CD14-positive monocyte (primary cell): Measurements from ENCODE around the gene PIEZO2. TPM values are rescaled to one million over a fixed set of nuclear protein-coding genes. Genes with fewer than 3 reads are reported as not detected.

Experiments
- DNase-seq, 3 donors: peaks; one replicate each; pipeline ENCODE4 v3.0.0-alpha.2; 2011 to 2022
- H2AFZ ChIP-seq: 2 replicates; pipeline ENCODE4 v1.6.0; 2012; ENCODE audit warnings: mild to moderate bottlenecking, low read depth, low read length, inconsistent platforms; ENCODE audit not compliant: insufficient read depth, poor library complexity, severe bottlenecking
- H3K27ac ChIP-seq, 2 donors: 1 replicate in 1 of 2; 2 replicates in 1 of 2; pipeline ENCODE4 v1.5.1; 2012 to 2013; ENCODE audit warnings: low read length in 2 of 2, control low read depth in 1 of 2, inconsistent platforms in 1 of 2, low read depth in 1 of 2, mild to moderate bottlenecking in 1 of 2
- H3K27me3 ChIP-seq, 2 donors: one replicate each; pipeline versions ENCODE4 v1.6.0 to v1.6.1; 2011 to 2013; ENCODE audit warnings: low read length in 2 of 2; ENCODE audit not compliant: control insufficient read depth in 2 of 2, insufficient read depth in 2 of 2
- H3K36me3 ChIP-seq, 2 donors: replicated peaks in 1 of 2; 1 replicate in 1 of 2; 2 replicates in 1 of 2; pipeline versions ENCODE4 v1.5.1 to v1.6.1; 2012 to 2013; ENCODE audit warnings: low read length in 2 of 2, control low read depth in 1 of 2, inconsistent platforms in 1 of 2, mild to moderate bottlenecking in 1 of 2; ENCODE audit not compliant: insufficient read depth in 2 of 2, control insufficient read depth in 1 of 2
- H3K4me1 ChIP-seq, 2 donors: 1 replicate in 1 of 2; 2 replicates in 1 of 2; pipeline versions ENCODE4 v1.5.1 to v1.6.1; 2012 to 2013; ENCODE audit warnings: low read length in 2 of 2, control low read depth in 1 of 2, inconsistent platforms in 1 of 2, mild to moderate bottlenecking in 1 of 2, moderate library complexity in 1 of 2; ENCODE audit not compliant: insufficient read depth in 2 of 2, control insufficient read depth in 1 of 2
- H3K4me2 ChIP-seq: replicated peaks from 2 replicates; pipeline ENCODE3; 2012; ENCODE audit warnings: low read length, moderate library complexity, mild to moderate bottlenecking; ENCODE audit not compliant: poor library complexity, severe bottlenecking; ENCODE audit errors: extremely low read depth
- H3K4me3 ChIP-seq, 3 experiments: fragments of 200-600 bp in 1 of 3; sonication (generic) in 1 of 3; replicated peaks in 1 of 3; 1 replicate in 2 of 3; 2 replicates in 1 of 3; pipeline ENCODE4 v1.5.1; 2011 to 2013; ENCODE audit warnings: low read length in 3 of 3, mild to moderate bottlenecking in 3 of 3, control low read depth in 2 of 3, low read depth in 2 of 3, inconsistent platforms in 1 of 3, moderate library complexity in 1 of 3
- H3K79me2 ChIP-seq: 2 replicates; pipeline ENCODE4 v1.6.0; 2012; ENCODE audit warnings: mild to moderate bottlenecking, control low read depth, inconsistent platforms, low read length, moderate library complexity; ENCODE audit not compliant: insufficient read depth
- H3K9ac ChIP-seq: 2 replicates; pipeline ENCODE4 v1.6.0; 2017; ENCODE audit warnings: low read length, mild to moderate bottlenecking; ENCODE audit not compliant: insufficient read depth, poor library complexity, severe bottlenecking
- H3K9me3 ChIP-seq, 2 donors: replicated peaks in 1 of 2; 1 replicate in 1 of 2; 2 replicates in 1 of 2; pipeline versions ENCODE4 v1.5.1 to v1.6.1; 2012 to 2013; ENCODE audit warnings: low read length in 2 of 2, control low read depth in 1 of 2; ENCODE audit not compliant: control insufficient read depth in 1 of 2, insufficient read depth in 1 of 2
- H4K20me1 ChIP-seq: 2 replicates; pipeline ENCODE4 v1.6.0; 2012; ENCODE audit warnings: mild to moderate bottlenecking, low read length, control low read depth, moderate library complexity; ENCODE audit not compliant: insufficient read depth
- H3K27ac Mint-ChIP-seq, 7 donors: one replicate each; pipeline ENCODE4 v1.8.0; 2020; ENCODE audit warnings: mild to moderate bottlenecking in 7 of 7, mixed read lengths in 7 of 7, moderate library complexity in 6 of 7, inconsistent platforms in 2 of 7
- H3K27me3 Mint-ChIP-seq, 3 donors: one replicate each; pipeline ENCODE4 v1.8.0; 2021 to 2022; ENCODE audit warnings: low read depth in 3 of 3, mild to moderate bottlenecking in 3 of 3, mixed read lengths in 3 of 3, moderate library complexity in 3 of 3, inconsistent platforms in 1 of 3
- H3K36me3 Mint-ChIP-seq, 2 donors: one replicate each; pipeline ENCODE4 v1.8.0; 2020; ENCODE audit warnings: mixed read lengths in 2 of 2, inconsistent platforms in 1 of 2, mild to moderate bottlenecking in 1 of 2
- H3K4me1 Mint-ChIP-seq: one replicate; pipeline ENCODE4 v1.8.0; 2020; ENCODE audit warnings: mild to moderate bottlenecking, mixed read lengths
- H3K4me3 Mint-ChIP-seq, 2 donors: one replicate each; pipeline ENCODE4 v1.8.0; 2020; ENCODE audit warnings: mild to moderate bottlenecking in 2 of 2, mixed read lengths in 2 of 2, moderate library complexity in 1 of 2
- H3K9me3 Mint-ChIP-seq, 7 donors: one replicate each; pipeline ENCODE4 v1.8.0; 2020 to 2022; ENCODE audit warnings: mixed read lengths in 7 of 7, mild to moderate bottlenecking in 6 of 7, moderate library complexity in 6 of 7, inconsistent platforms in 2 of 7
- CTCF ChIP-seq: fragments of 200-600 bp; IDR thresholded peaks from one replicate; pipeline ENCODE4 v1.8.0; 2022; ENCODE audit warnings: antibody characterized with exemption, mild to moderate bottlenecking
- WGBS: methylation state at CpG from one replicate; pipeline ENCODE4 v1.1.5; 2013; ENCODE audit warnings: missing lambda C conversion rate; ENCODE audit not compliant: insufficient coverage; 5-methylcytosine and 5-hydroxymethylcytosine counted together
- intact Hi-C, 2 donors: fragments of 100-400 bp; cut with micrococcal nuclease; formaldehyde crosslinking; loops; one replicate each; pipeline versions ENCODE4 v1.15.0 to v1.15.1; 2023
- polyA plus RNA-seq, 3 donors: library from polyadenylated mRNA; depleted of rRNA in 1 of 3; unstranded in 2 of 3; stranded (reverse) in 1 of 3; fragments of 300-500 nt in 2 of 3; fragments of >200 nt in 1 of 3; fragmentation: Illumina TruSeq in 2 of 3; gene quantifications; 1 replicate in 2 of 3; 2 replicates in 1 of 3; pipeline ENCODE4 v1.2.3, GENCODE V29; 2012 to 2021

PIEZO2 gene
- polyA plus RNA-seq, 3 donors: not detected

- H3K36me3 Mint-ChIP-seq: no peaks in the 10 kb centered on the region
- intact Hi-C loops: no loop called here
- Histone ChIP-seq H3K4me1 (no peaks in the 10 kb centered on the region), H3K79me2 (no peaks in the 10 kb centered on the region), H3K9me3 (no peaks in the 10 kb centered on the region), H3K4me3 (no peak overlapping the region), H3K36me3 (no peaks in the 10 kb centered on the region), H3K4me2 (no peak overlapping the region), H2AFZ (no peak overlapping the region), H3K9ac (no peak overlapping the region), H3K27ac (no peak overlapping the region), H4K20me1 (no peaks in the 10 kb centered on the region), H3K27me3 (no peaks in the 10 kb centered on the region)
- no peak overlapping the region for H3K27ac Mint-ChIP-seq
- H3K4me3 Mint-ChIP-seq: no peak overlapping the region
- TF ChIP-seq CTCF: no peak
- no peaks in the 10 kb centered on the region for H3K4me1 Mint-ChIP-seq
- peaks cover 0 to 3% (median 0%) of the 10 kb centered on the region in 3 donors for H3K27me3 Mint-ChIP-seq
- WGBS: no CpG with 5 or more reads among the region's 1 CpG
- peaks cover 0 to 8% (median 0%) of the 10 kb centered on the region in 7 donors for H3K9me3 Mint-ChIP-seq
- no peak for DNase-seq
These were observed 34.1 kb downstream of the PIEZO2 start for GRCh38 chr18:11115276-11115675.

- H3K4me1 Mint-ChIP-seq: no peaks in the 10 kb centered on the region
- intact Hi-C loops: no loop called here
- H3K4me2 ChIP-seq: no peak overlapping the region
These were observed 34.7 kb downstream of the PIEZO2 start for GRCh38 chr18:11114653-11115052.

More at GRCh38 chr18:11114653-11115052, 34.7 kb downstream of the PIEZO2 start:
- peaks cover 0 to 3% (median 0%) of the 10 kb centered on the region in 3 donors for H3K27me3 Mint-ChIP-seq
- Histone ChIP-seq H2AFZ (no peak overlapping the region), H3K9ac (no peak overlapping the region), H3K4me1 (no peaks in the 10 kb centered on the region), H3K9me3 (no peaks in the 10 kb centered on the region), H3K27ac (no peak overlapping the region), H3K79me2 (no peaks in the 10 kb centered on the region), H3K27me3 (no peaks in the 10 kb centered on the region), H3K36me3 (no peaks in the 10 kb centered on the region), H3K4me3 (no peak overlapping the region), H4K20me1 (no peaks in the 10 kb centered on the region)
- no peak for TF ChIP-seq CTCF
- peaks cover 0 to 8% (median 0%) of the 10 kb centered on the region in 7 donors for H3K9me3 Mint-ChIP-seq
- no peak for DNase-seq
- no peaks in the 10 kb centered on the region for H3K36me3 Mint-ChIP-seq
- no peak overlapping the region for H3K27ac Mint-ChIP-seq
- no CpG with 5 or more reads among the region's 2 CpGs for WGBS
- H3K4me3 Mint-ChIP-seq: no peak overlapping the region
